ENCODE data around the gene LRP10. TPM values are rescaled to one million over a fixed set of nuclear protein-coding genes. Genes with fewer than 3 reads are reported as not detected.

The LRP10 gene
- total and polyA plus RNA-seq, 2 of the 8 experiments (the other 6 are each of a cell fraction or from before 2014, with no cell fraction given), result 12.4 to 15.6 TPM

DNA sequence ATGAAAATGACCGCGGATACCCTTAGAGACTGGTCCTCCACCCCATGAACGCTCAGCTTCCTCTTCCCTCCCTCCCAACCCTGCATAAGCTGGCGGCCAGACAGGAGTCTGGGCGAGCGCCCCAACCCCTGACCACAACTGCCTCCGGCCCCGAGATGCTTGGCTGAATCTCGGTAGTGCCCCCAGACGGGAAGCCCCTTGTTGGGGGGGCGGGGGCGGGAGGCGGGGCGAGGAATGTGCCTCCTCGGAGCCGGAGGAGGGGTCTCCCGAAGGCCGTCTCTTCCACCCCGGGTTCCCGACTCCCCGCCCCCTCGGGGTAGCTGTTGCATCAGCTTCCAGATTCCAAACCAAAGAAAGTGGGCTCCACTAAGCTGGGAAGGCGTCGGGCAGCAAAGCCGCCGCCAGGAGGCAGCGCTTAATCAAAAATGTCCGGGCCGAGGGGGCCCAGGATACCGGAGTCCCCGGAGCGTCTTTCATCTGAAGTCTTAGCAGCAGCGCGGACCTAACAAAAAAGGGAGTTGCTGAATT lies 48.9 kb upstream of the LRP10 start:
- FAIRE-seq, result no peak
- H3K18ac ChIP-seq (ENCODE audit: extremely low read depth, low read length), result peak overlapping the region; percentile 98
- H3K9me3 ChIP-seq (ENCODE audit: insufficient read depth in 2 of 2, low read depth in 1 of 2, low read length in 1 of 2), result no peaks in the 10 kb centered on the region
- H3K4me3 ChIP-seq (ENCODE audit: extremely low read depth in 1 of 4, insufficient read depth in 2 of 4, low read depth in 3 of 4, low read length in 4 of 4), result peak overlapping the region; percentile 57 to 94 (median 76)
- no peaks in the 10 kb centered on the region for H3K79me2 ChIP-seq (ENCODE audit: control insufficient read depth in 1 of 2, insufficient read depth in 2 of 2, low read length in 2 of 2)
- H4K91ac ChIP-seq (replicated peaks; ENCODE audit: insufficient read length, low read length), result peak overlapping the region; percentile 99
- WGBS, 2 experiments (ENCODE audit: extremely low coverage in 1 of 2, insufficient coverage in 1 of 2, insufficient read length in 1 of 2, insufficient replicate concordance in 2 of 2, low coverage in 1 of 2, low lambda C conversion rate in 2 of 2, missing lambda C conversion rate in 1 of 2), result 3% methylated on average over 27 of the region's 34 CpGs; no CpG with 5 or more reads in 1 of the 2 experiments
- H2BK15ac ChIP-seq (ENCODE audit: low read length), result no peak overlapping the region
- H3K27ac ChIP-seq (ENCODE audit: low read depth, low read length), result peak overlapping the region; percentile 95
- peak overlapping the region; percentile 96 for H3K4ac ChIP-seq (replicated peaks; ENCODE audit: insufficient read length, low read depth, low read length)
- 0 out of 2 replicates have a peak overlapping the region, but pooled peaks have one; percentile 30 for H2AK5ac ChIP-seq (ENCODE audit: low read depth, low read length)
- no peaks in the 10 kb centered on the region for H3K27me3 ChIP-seq (replicated peaks in 1 of 4; ENCODE audit: control insufficient read depth in 3 of 4, extremely low read depth in 1 of 4, insufficient read depth in 3 of 4, low read length in 3 of 4)
- peaks cover 16 to 26% (median 20%) of the 10 kb centered on the region in 4 experiments for H3K4me1 ChIP-seq (replicated peaks in 1 of 4; ENCODE audit: control insufficient read depth in 3 of 4, insufficient read depth in 4 of 4, low read length in 3 of 4)
- H4K8ac ChIP-seq (ENCODE audit: extremely low read depth, insufficient read depth, low read length), result peak overlapping the region; percentile 99
- ChIA-PET POLR2A (ENCODE audit: partially characterized antibody) (interaction anchor here (0.6 to 7.1 kb wide), 34 partner anchors 9 to 273 kb away, joined by 3 to 136 read pairs (median 5); partner anchors contain the start of genes AJUBA, LRP10, MMP14 and OXA1L), CTCF (ENCODE audit: partially characterized antibody) (interaction anchor here (0.6 to 53.1 kb wide), 26 partner anchors 10 to 708 kb away, joined by 3 to 1562 read pairs (median 4); partner anchors contain the start of genes HAUS4, LRP10, MMP14 and OXA1L)
- peak; percentile 92 to 95 for DNase-seq (ENCODE audit: low read depth in 1 of 2, low spot score in 2 of 2)
- H2BK5ac ChIP-seq (ENCODE audit: low read depth, low read length), result peak overlapping the region; percentile 96
- no peaks in the 10 kb centered on the region for H3K79me1 ChIP-seq (ENCODE audit: low read depth, low read length)
- peak overlapping the region; percentile 63 to 93 (median 88) for H3K9ac ChIP-seq (replicated peaks in 1 of 4; ENCODE audit: extremely low read depth in 1 of 4, low read depth in 3 of 4, low read length in 3 of 4)
- peak overlapping the region; percentile 97; the same call in 1 of the 2 replicates for H2BK12ac ChIP-seq (ENCODE audit: low read depth, low read length)
- peak overlapping the region; percentile 64 for H4K5ac ChIP-seq (ENCODE audit: insufficient read length, low read depth, low read length)
- peaks cover 12% of the 10 kb centered on the region for H3K23me2 ChIP-seq (ENCODE audit: low read depth, low read length)
- no peak overlapping the region for H3K23ac ChIP-seq (ENCODE audit: insufficient read length)
- peak overlapping the region; percentile 26; the same call in 1 of the 2 replicates for H2AFZ ChIP-seq (ENCODE audit: low read length)
- H4K20me1 ChIP-seq (replicated peaks in 1 of 2; ENCODE audit: control insufficient read depth in 1 of 2, insufficient read depth in 2 of 2, low read length in 2 of 2), result no peaks in the 10 kb centered on the region
- H3K56ac ChIP-seq (replicated peaks; ENCODE audit: insufficient read length, low read depth, low read length), result peak overlapping the region; percentile 89
- H2BK120ac ChIP-seq (replicated peaks; ENCODE audit: low read depth, low read length), result peak overlapping the region; percentile 68
- peak overlapping the region; percentile 86; the same call in 1 of the 2 replicates for H2BK20ac ChIP-seq (ENCODE audit: low read length)
- H3K4me2 ChIP-seq (ENCODE audit: insufficient read depth in 1 of 2, low read depth in 2 of 2, low read length in 2 of 2), result peak overlapping the region; percentile 89 to 90
- peak overlapping the region; percentile 57 for H3K14ac ChIP-seq (ENCODE audit: insufficient read length)
- H3K36me3 ChIP-seq (ENCODE audit: control insufficient read depth in 2 of 4, insufficient read depth in 4 of 4, low read length in 3 of 4), result no peaks in the 10 kb centered on the region
- TF ChIP-seq TAF7 (optimal IDR thresholded peaks at IDR 0.05; ENCODE audit: borderline replicate concordance, low read depth, low read length), result peak; percentile 74
- TF ChIP-seq CBX5 (IDR thresholded peaks at IDR 0.05; ENCODE audit: low read depth, low read length), result no peak
- peak; percentile 94 to 97 for TF ChIP-seq RAD21 (IDR thresholded peaks at IDR 0.05 in 1 of 2, conservative IDR thresholded peaks at IDR 0.05 in 1 of 2; ENCODE audit: low read depth in 2 of 2, low read length in 2 of 2)
- TF ChIP-seq, protein P1, sequence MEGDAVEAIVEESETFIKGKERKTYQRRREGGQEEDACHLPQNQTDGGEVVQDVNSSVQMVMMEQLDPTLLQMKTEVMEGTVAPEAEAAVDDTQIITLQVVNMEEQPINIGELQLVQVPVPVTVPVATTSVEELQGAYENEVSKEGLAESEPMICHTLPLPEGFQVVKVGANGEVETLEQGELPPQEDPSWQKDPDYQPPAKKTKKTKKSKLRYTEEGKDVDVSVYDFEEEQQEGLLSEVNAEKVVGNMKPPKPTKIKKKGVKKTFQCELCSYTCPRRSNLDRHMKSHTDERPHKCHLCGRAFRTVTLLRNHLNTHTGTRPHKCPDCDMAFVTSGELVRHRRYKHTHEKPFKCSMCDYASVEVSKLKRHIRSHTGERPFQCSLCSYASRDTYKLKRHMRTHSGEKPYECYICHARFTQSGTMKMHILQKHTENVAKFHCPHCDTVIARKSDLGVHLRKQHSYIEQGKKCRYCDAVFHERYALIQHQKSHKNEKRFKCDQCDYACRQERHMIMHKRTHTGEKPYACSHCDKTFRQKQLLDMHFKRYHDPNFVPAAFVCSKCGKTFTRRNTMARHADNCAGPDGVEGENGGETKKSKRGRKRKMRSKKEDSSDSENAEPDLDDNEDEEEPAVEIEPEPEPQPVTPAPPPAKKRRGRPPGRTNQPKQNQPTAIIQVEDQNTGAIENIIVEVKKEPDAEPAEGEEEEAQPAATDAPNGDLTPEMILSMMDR (IDR thresholded peaks at IDR 0.05; ENCODE audit: control extremely low read depth in 1 of 3, insufficient read depth in 1 of 3, low read depth in 1 of 3, low read length in 3 of 3), result peak; percentile 76 to 97 (median 79)
- TF ChIP-seq GABPA (IDR thresholded peaks at IDR 0.05; ENCODE audit: borderline replicate concordance, insufficient read depth, low read length), result no peak
- peak; percentile 39; the same call in 1 of the 2 replicates for TF ChIP-seq BACH1 (IDR thresholded peaks at IDR 0.05; ENCODE audit: low read length)
- no peak for TF ChIP-seq RBBP5 (IDR thresholded peaks at IDR 0.05; ENCODE audit: borderline replicate concordance, low read depth, low read length)
- peak; percentile 84 for TF ChIP-seq JUND (IDR thresholded peaks at IDR 0.05; ENCODE audit: low read length)
- no peak for TF ChIP-seq ZNF274 (IDR thresholded peaks at IDR 0.05; ENCODE audit: borderline replicate concordance, extremely low read depth, low read length)
